ENCODE data around the gene PDE4D.

Gene PDE4D

GRCh38 chr5:59731809-59732208 lies 161.7 kb downstream of the PDE4D start:
- no peak for DNase-seq

- DNase-seq, result no peak
Measured at GRCh38 chr5:59729820-59730219, 163.7 kb downstream of the PDE4D start.

- no peak for DNase-seq
Measured at GRCh38 chr5:59729357-59729756, 164.2 kb downstream of the PDE4D start.

GRCh38 chr5:59728356-59728755 lies 165.2 kb downstream of the PDE4D start:
- DNase-seq, result no peak

GRCh38 chr5:59727186-59727585 lies 166.3 kb downstream of the PDE4D start:
- no peak for DNase-seq

GRCh38 chr5:59725392-59725767 lies 168.1 kb downstream of the PDE4D start:
- DNase-seq, result no peak

GRCh38 chr5:59724482-59725391 lies 168.8 kb downstream of the PDE4D start:
- peak; percentile 64 for DNase-seq

GRCh38 chr5:59722874-59723273 lies 170.7 kb downstream of the PDE4D start:
- no peak for DNase-seq

- no peak for DNase-seq
Measured at GRCh38 chr5:59721741-59722140, 171.8 kb downstream of the PDE4D start.

- no peak for DNase-seq
Measured at GRCh38 chr5:59720063-59720462, 173.5 kb downstream of the PDE4D start.

- DNase-seq, result no peak
Measured at GRCh38 chr5:59716966-59717500, 176.5 kb downstream of the PDE4D start.

GRCh38 chr5:59716029-59716428 lies 177.5 kb downstream of the PDE4D start:
- no peak for DNase-seq

- DNase-seq, result no peak
Measured at GRCh38 chr5:59715228-59715627, 178.3 kb downstream of the PDE4D start.

GRCh38 chr5:59713498-59713844 lies 180.1 kb downstream of the PDE4D start:
- DNase-seq, result no peak

GRCh38 chr5:59712836-59713497 lies 180.6 kb downstream of the PDE4D start:
- peak; percentile 26 for DNase-seq

- DNase-seq, result no peak
Measured at GRCh38 chr5:59711310-59711709, 182.2 kb downstream of the PDE4D start.

GRCh38 chr5:59709846-59710245 lies 183.7 kb downstream of the PDE4D start:
- DNase-seq, result no peak

GRCh38 chr5:59709346-59709821 lies 184.1 kb downstream of the PDE4D start:
- DNase-seq, result no peak

GRCh38 chr5:59704936-59705335 lies 188.6 kb downstream of the PDE4D start:
- DNase-seq, result no peak

- no peak for DNase-seq
Measured at GRCh38 chr5:59703789-59704188, 189.7 kb downstream of the PDE4D start.

GRCh38 chr5:59698207-59699178 lies 195.0 kb downstream of the PDE4D start:
- no peak for DNase-seq

GRCh38 chr5:59694411-59694810 lies 199.1 kb downstream of the PDE4D start:
- DNase-seq, result no peak

All from RPMI8226 (cell line).